A673 (cell line): Measurements from ENCODE around the gene ART4. TPM values are rescaled to one million over a fixed set of nuclear protein-coding genes. Genes with fewer than 3 reads are reported as not detected.

Source experiments
- BruUV-seq: library from RNA; stranded (reverse); fragments of 400-500 nt; replicated peaks from 2 replicates; lab custom pipeline; 2021; lab: Mats Ljungman, UMichigan
- CTCF ChIA-PET: fragments of 300-600 bp; sonication (Branson Sonifier 250); formaldehyde crosslinking; loops from one replicate; lab custom pipeline; 2022; ENCODE audit warnings: antibody characterized with exemption; lab: Charles Lee
- POLR2A ChIA-PET: fragments of 300-600 bp; sonication (Branson Sonifier 250); formaldehyde crosslinking; loops from one replicate; lab custom pipeline; 2022; ENCODE audit warnings: antibody characterized with exemption; ENCODE audit not compliant: low non-redundant PET; lab: Charles Lee
- DNase-seq: peaks from one replicate; pipeline ENCODE4 v3.0.0-alpha.2; 2015; ENCODE audit warnings: low spot score
- H3K27ac ChIP-seq: fragments of 200-600 bp; sonication (generic); 2 replicates; pipeline ENCODE4 v1.5.1; 2016; ENCODE audit warnings: mixed run types, low read depth, mild to moderate bottlenecking, mixed read lengths, antibody characterized with exemption, low read length; ENCODE audit not compliant: poor library complexity, severe bottlenecking
- H3K27me3 ChIP-seq: fragments of 200-600 bp; sonication (generic); replicated peaks from 2 replicates; pipeline ENCODE4 v1.6.1; 2017; ENCODE audit warnings: mixed run types, low read depth, mild to moderate bottlenecking, mixed read lengths, antibody characterized with exemption, low read length; ENCODE audit not compliant: insufficient read depth, poor library complexity
- H3K36me3 ChIP-seq: fragments of 200-600 bp; sonication (generic); 2 replicates; pipeline ENCODE4 v1.6.1; 2016; ENCODE audit warnings: mixed run types, mild to moderate bottlenecking, mixed read lengths, antibody characterized with exemption, low read length; ENCODE audit not compliant: insufficient read depth, poor library complexity, severe bottlenecking
- H3K4me1 ChIP-seq: fragments of 200-600 bp; sonication (generic); 2 replicates; pipeline ENCODE4 v1.6.1; 2017; ENCODE audit warnings: mixed run types, mild to moderate bottlenecking, mixed read lengths, antibody characterized with exemption, low read length; ENCODE audit not compliant: insufficient read depth, poor library complexity, severe bottlenecking
- H3K4me3 ChIP-seq: fragments of 200-600 bp; sonication (generic); 2 replicates; pipeline ENCODE4 v1.5.1; 2016; ENCODE audit warnings: low read depth, mixed run types, mild to moderate bottlenecking, mixed read lengths, low read length; ENCODE audit not compliant: poor library complexity, severe bottlenecking
- H3K9me3 ChIP-seq: fragments of 200-600 bp; sonication (generic); 2 replicates; pipeline ENCODE4 v1.6.1; 2016; ENCODE audit warnings: mixed run types, low read depth, mild to moderate bottlenecking, mixed read lengths, antibody characterized with exemption, low read length; ENCODE audit not compliant: poor library complexity, severe bottlenecking
- CTCF ChIP-seq: fragments of 300-800, 200-600 bp; sonication (generic); conservative IDR thresholded peaks from 2 replicates; pipeline ENCODE4 v1.5.1; 2017; ENCODE audit warnings: low read depth, mild to moderate bottlenecking, antibody characterized with exemption, low read length, moderate library complexity, mixed read lengths
- EZH2 ChIP-seq: fragments of 200-600 bp; sonication (generic); IDR thresholded peaks from 2 replicates; pipeline ENCODE4 v1.6.1; 2017; ENCODE audit warnings: borderline replicate concordance, low read depth, mild to moderate bottlenecking, mixed read lengths, antibody characterized with exemption, low read length; ENCODE audit not compliant: poor library complexity, severe bottlenecking
- intact Hi-C: fragments of 100-400 bp; cut with micrococcal nuclease; formaldehyde crosslinking; loops from one replicate; pipeline ENCODE4 v1.10.0; 2022; ENCODE audit not compliant: unreplicated experiment
- total RNA-seq: library from RNA; stranded (reverse); gene quantifications from 2 replicates; pipeline ENCODE4 v1.2.3, GENCODE V29; 2021

ART4 gene
- total RNA-seq, 1 experiment from 2014 or later = not detected

- intact Hi-C loops = no loop called here
- TF ChIP-seq CTCF (no peak), EZH2 (no peak)
- no peaks in the 10 kb centered on the region for H3K27me3 ChIP-seq
- no peaks in the 10 kb centered on the region for H3K9me3 ChIP-seq
- H3K27ac ChIP-seq = no peak overlapping the region
- H3K4me3 ChIP-seq = no peak overlapping the region
- H3K4me1 ChIP-seq = no peaks in the 10 kb centered on the region
- H3K36me3 ChIP-seq = no peaks in the 10 kb centered on the region
- no TSS peak for BruUV-seq
- ChIA-PET CTCF (no interaction called here), POLR2A (interaction anchor here (0.6 kb wide), 1 partner anchor 1347 kb away, joined by 3 read pairs; no protein-coding TSS in a partner anchor)
- no peak for DNase-seq
Observed at GRCh38 chr12:14873440-14874185, 30.3 kb upstream of the ART4 start.

GRCh38 chr12:14871886-14872285 lies 28.6 kb upstream of the ART4 start:
- Histone ChIP-seq H3K27ac (no peak overlapping the region), H3K4me3 (no peak overlapping the region), H3K4me1 (no peaks in the 10 kb centered on the region), H3K36me3 (no peaks in the 10 kb centered on the region), H3K9me3 (no peaks in the 10 kb centered on the region), H3K27me3 (no peaks in the 10 kb centered on the region)
- TF ChIP-seq EZH2 = no peak
- TF ChIP-seq CTCF = no peak
- no peak for DNase-seq
- no TSS peak for BruUV-seq
- intact Hi-C loops = no loop called here
- ChIA-PET POLR2A (no interaction called here), CTCF (no interaction called here)

GRCh38 chr12:14871247-14871646 lies 27.9 kb upstream of the ART4 start:
- CTCF ChIA-PET = no interaction called here
- H3K27me3 ChIP-seq = no peaks in the 10 kb centered on the region
- DNase-seq = no peak
- TF ChIP-seq EZH2 (no peak), CTCF (no peak)
- no peaks in the 10 kb centered on the region for H3K9me3 ChIP-seq
- H3K27ac ChIP-seq = no peak overlapping the region
- POLR2A ChIA-PET = no interaction called here
- H3K4me3 ChIP-seq = no peak overlapping the region
- no peaks in the 10 kb centered on the region for H3K4me1 ChIP-seq
- intact Hi-C loops = no loop called here
- no TSS peak for BruUV-seq
- no peaks in the 10 kb centered on the region for H3K36me3 ChIP-seq
